MM.1S (cell line): ENCODE data around the gene CEACAM18.

ENCODE experiments used
- EZH2 ChIP-seq: fragments of 300-600 bp; sonication (generic); optimal IDR thresholded peaks from 2 replicates; pipeline ENCODE3; 2017; ENCODE audit warnings: low read depth, mild to moderate bottlenecking, antibody characterized with exemption, low read length, mixed read lengths
- EZH2phosphoT487 ChIP-seq: fragments of 300-600 bp; sonication (generic); IDR thresholded peaks from 2 replicates; pipeline ENCODE4 v1.6.1; 2018; ENCODE audit warnings: antibody characterized with exemption, low read length
- TF ChIP-seq, protein P1 (sequence below): fragments of 300-600 bp; sonication (generic); IDR thresholded peaks from 2 replicates; pipeline ENCODE4 v1.5.1; 2016; ENCODE audit warnings: antibody characterized with exemption, low read length, mixed read lengths

- TF ChIP-seq EZH2 (no peak), EZH2phosphoT487 (no peak)
- TF ChIP-seq, protein P1, sequence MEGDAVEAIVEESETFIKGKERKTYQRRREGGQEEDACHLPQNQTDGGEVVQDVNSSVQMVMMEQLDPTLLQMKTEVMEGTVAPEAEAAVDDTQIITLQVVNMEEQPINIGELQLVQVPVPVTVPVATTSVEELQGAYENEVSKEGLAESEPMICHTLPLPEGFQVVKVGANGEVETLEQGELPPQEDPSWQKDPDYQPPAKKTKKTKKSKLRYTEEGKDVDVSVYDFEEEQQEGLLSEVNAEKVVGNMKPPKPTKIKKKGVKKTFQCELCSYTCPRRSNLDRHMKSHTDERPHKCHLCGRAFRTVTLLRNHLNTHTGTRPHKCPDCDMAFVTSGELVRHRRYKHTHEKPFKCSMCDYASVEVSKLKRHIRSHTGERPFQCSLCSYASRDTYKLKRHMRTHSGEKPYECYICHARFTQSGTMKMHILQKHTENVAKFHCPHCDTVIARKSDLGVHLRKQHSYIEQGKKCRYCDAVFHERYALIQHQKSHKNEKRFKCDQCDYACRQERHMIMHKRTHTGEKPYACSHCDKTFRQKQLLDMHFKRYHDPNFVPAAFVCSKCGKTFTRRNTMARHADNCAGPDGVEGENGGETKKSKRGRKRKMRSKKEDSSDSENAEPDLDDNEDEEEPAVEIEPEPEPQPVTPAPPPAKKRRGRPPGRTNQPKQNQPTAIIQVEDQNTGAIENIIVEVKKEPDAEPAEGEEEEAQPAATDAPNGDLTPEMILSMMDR: no peak
Observed at GRCh38 chr19:51503896-51504295, 25.6 kb downstream of the CEACAM18 start.
